Testis (tissue), 3 donors: ENCODE data around the gene PARVB. TPM values are rescaled to one million over a fixed set of nuclear protein-coding genes. Genes with fewer than 3 reads are reported as not detected.
A peak's percentile ranks its signal among the peaks of the same experiment; 100 is the strongest.

Experiments
- DNase-seq: peaks from one replicate; pipeline ENCODE4 v3.0.0-alpha.2; 2019
- H3K27ac ChIP-seq, 2 donors: fragments of 200-600 bp; sonication (generic); one replicate each; pipeline ENCODE4 v1.5.1; 2019
- H3K27me3 ChIP-seq: fragments of 200-600 bp; sonication (generic); one replicate; pipeline ENCODE4 v1.5.1; 2019
- H3K36me3 ChIP-seq: fragments of 200-600 bp; sonication (generic); one replicate; pipeline ENCODE4 v1.5.1; 2017; ENCODE audit warnings: low read depth; ENCODE audit errors: missing control alignments
- H3K4me1 ChIP-seq: fragments of 200-600 bp; sonication (generic); one replicate; pipeline ENCODE4 v1.5.1; 2019
- H3K4me3 ChIP-seq, 2 donors: fragments of 200-600 bp; sonication (generic); one replicate each; pipeline ENCODE4 v1.5.1; 2017 to 2019
- H3K9me3 ChIP-seq: fragments of 200-600 bp; sonication (generic); one replicate; pipeline ENCODE4 v1.5.1; 2017
- CTCF ChIP-seq, 3 experiments: fragments of 450-650 bp in 2 of 3; fragments of 200-600 bp in 1 of 3; sonication (generic) in 1 of 3; IDR thresholded peaks; one replicate each; pipeline ENCODE4 v1.5.1; 2016 to 2019; ENCODE audit warnings: antibody characterized with exemption in 3 of 3, mild to moderate bottlenecking in 2 of 3, moderate library complexity in 1 of 3
- POLR2A ChIP-seq: fragments of 450-650 bp; IDR thresholded peaks from one replicate; pipeline ENCODE4 v1.6.1; 2017; ENCODE audit warnings: antibody characterized with exemption, mild to moderate bottlenecking, moderate library complexity
- WGBS, 2 donors: methylation state at CpG; one replicate each; pipeline ENCODE4 v1.1.5; 2018; 5-methylcytosine and 5-hydroxymethylcytosine counted together
- intact Hi-C: fragments of 100-400 bp; cut with DNase I; formaldehyde crosslinking; loops from one replicate; pipeline ENCODE4 v1.15.1; 2023; ENCODE audit warnings: low total_unique reads
- polyA plus RNA-seq: library from polyadenylated mRNA; stranded (reverse); fragments of 350-450 nt; fragmentation: Illumina TruSeq; extraction: RNeasy Lipid Tissue Mini Kit (QIAGEN cat#74804); gene quantifications from one replicate; pipeline ENCODE4 v1.2.3, GENCODE V29; 2014; ENCODE audit warnings: low read depth, low replicate concordance; ENCODE audit not compliant: insufficient read depth
- total RNA-seq, 2 donors: library from RNA; depleted of rRNA; stranded (reverse); fragments of >200 nt; gene quantifications; one replicate each; pipeline ENCODE4 v1.2.3, GENCODE V29; 2016

PARVB gene
- total and polyA plus RNA-seq, 3 donors from 2014 or later, result 11.6 to 27.5 (median 23.7) TPM

GRCh38 chr22:44084044-44084772 lies 60.1 kb downstream of the PARVB start:
- H3K4me3 ChIP-seq, result no peak overlapping the region
- H3K9me3 ChIP-seq, result no peaks in the 10 kb centered on the region
- peaks cover 16% of the 10 kb centered on the region for H3K4me1 ChIP-seq
- no peaks in the 10 kb centered on the region for H3K36me3 ChIP-seq
- intact Hi-C loops, result loop anchor here (5.0 kb wide), 1 partner anchor 87 kb away; no protein-coding TSS in a partner anchor
- no peak overlapping the region for H3K27ac ChIP-seq
- TF ChIP-seq POLR2A (no peak), CTCF (IDR thresholded peaks at IDR 0.05) (no peak)
- no peak for DNase-seq
- 95 to 96% methylated on average over 11 of the region's 11 CpGs for WGBS, 2 donors
- no peaks in the 10 kb centered on the region for H3K27me3 ChIP-seq

GRCh38 chr22:44085743-44086270 lies 61.7 kb downstream of the PARVB start:
- intact Hi-C loops, result no loop called here
- no peak overlapping the region for H3K4me3 ChIP-seq
- no peaks in the 10 kb centered on the region for H3K36me3 ChIP-seq
- peak overlapping the region; percentile 3 to 61 for H3K27ac ChIP-seq
- peak; percentile 85 for DNase-seq
- no peaks in the 10 kb centered on the region for H3K27me3 ChIP-seq
- peaks cover 16% of the 10 kb centered on the region for H3K4me1 ChIP-seq
- H3K9me3 ChIP-seq, result no peaks in the 10 kb centered on the region
- WGBS, 2 donors, result 40 to 46% methylated on average over 11 of the region's 11 CpGs
- TF ChIP-seq POLR2A, result no peak
- peak in 2 of 3 experiments; percentile 27 to 42 for TF ChIP-seq CTCF (IDR thresholded peaks at IDR 0.05)

- TF ChIP-seq POLR2A (no peak), CTCF (IDR thresholded peaks at IDR 0.05) (no peak)
- intact Hi-C loops, result no loop called here
- WGBS, 2 donors, result 34 to 39% methylated on average over 17 of the region's 17 CpGs
- H3K36me3 ChIP-seq, result no peaks in the 10 kb centered on the region
- H3K4me3 ChIP-seq, result no peak overlapping the region
- H3K9me3 ChIP-seq, result no peaks in the 10 kb centered on the region
- DNase-seq, result peak; percentile 83
- H3K4me1 ChIP-seq, result peaks cover 16% of the 10 kb centered on the region
- H3K27ac ChIP-seq, result peak overlapping the region; percentile 3 to 61
- no peaks in the 10 kb centered on the region for H3K27me3 ChIP-seq
Measured at GRCh38 chr22:44086271-44087088, 62.4 kb downstream of the PARVB start.

GRCh38 chr22:44087089-44087430 lies 63.0 kb downstream of the PARVB start:
- H3K27ac ChIP-seq, result peak overlapping the region in 1 of 2 donors; percentile 61
- DNase-seq, result no peak

More at GRCh38 chr22:44087089-44087430, 63.0 kb downstream of the PARVB start:
- Histone ChIP-seq H3K36me3 (no peaks in the 10 kb centered on the region), H3K27me3 (no peaks in the 10 kb centered on the region), H3K4me3 (no peak overlapping the region), H3K4me1 (peaks cover 16% of the 10 kb centered on the region), H3K9me3 (no peaks in the 10 kb centered on the region)
- 79 to 90% methylated on average over 4 of the region's 4 CpGs for WGBS, 2 donors
- intact Hi-C loops, result no loop called here
- TF ChIP-seq POLR2A, result no peak
- no peak for TF ChIP-seq CTCF (IDR thresholded peaks at IDR 0.05)
